UCSD-AML1 (cell line): Measurements from ENCODE around the gene KLHL18.

Source experiments
- DNase-seq: peaks from one replicate; lab custom pipeline; 2025; ENCODE audit not compliant: unreplicated experiment; lab: John Stamatoyannopoulos, UW

The KLHL18 gene

GRCh38 chr3:47392933-47393332 is 110.2 kb downstream of the KLHL18 start:
- DNase-seq = no peak

GRCh38 chr3:47394140-47394870 is 111.6 kb downstream of the KLHL18 start:
- DNase-seq = no peak

- no peak for DNase-seq
Observed at GRCh38 chr3:47394881-47395280, 112.1 kb downstream of the KLHL18 start.
